A673 (cell line): Measurements from ENCODE around the gene COPA. TPM values are rescaled to one million over a fixed set of nuclear protein-coding genes. Genes with fewer than 3 reads are reported as not detected.

Experiments
- BruUV-seq: library from RNA; stranded (reverse); fragments of 400-500 nt; replicated peaks from 2 replicates; lab custom pipeline; 2021; lab: Mats Ljungman, UMichigan
- CTCF ChIA-PET: fragments of 300-600 bp; sonication (Branson Sonifier 250); formaldehyde crosslinking; loops from one replicate; lab custom pipeline; 2022; ENCODE audit warnings: antibody characterized with exemption; lab: Charles Lee
- POLR2A ChIA-PET: fragments of 300-600 bp; sonication (Branson Sonifier 250); formaldehyde crosslinking; loops from one replicate; lab custom pipeline; 2022; ENCODE audit warnings: antibody characterized with exemption; ENCODE audit not compliant: low non-redundant PET; lab: Charles Lee
- DNase-seq: peaks from one replicate; pipeline ENCODE4 v3.0.0-alpha.2; 2015; ENCODE audit warnings: low spot score
- H3K27ac ChIP-seq: fragments of 200-600 bp; sonication (generic); 2 replicates; pipeline ENCODE4 v1.5.1; 2016; ENCODE audit warnings: mixed run types, low read depth, mild to moderate bottlenecking, mixed read lengths, antibody characterized with exemption, low read length; ENCODE audit not compliant: poor library complexity, severe bottlenecking
- H3K27me3 ChIP-seq: fragments of 200-600 bp; sonication (generic); replicated peaks from 2 replicates; pipeline ENCODE4 v1.6.1; 2017; ENCODE audit warnings: mixed run types, low read depth, mild to moderate bottlenecking, mixed read lengths, antibody characterized with exemption, low read length; ENCODE audit not compliant: insufficient read depth, poor library complexity
- H3K36me3 ChIP-seq: fragments of 200-600 bp; sonication (generic); 2 replicates; pipeline ENCODE4 v1.6.1; 2016; ENCODE audit warnings: mixed run types, mild to moderate bottlenecking, mixed read lengths, antibody characterized with exemption, low read length; ENCODE audit not compliant: insufficient read depth, poor library complexity, severe bottlenecking
- H3K4me1 ChIP-seq: fragments of 200-600 bp; sonication (generic); 2 replicates; pipeline ENCODE4 v1.6.1; 2017; ENCODE audit warnings: mixed run types, mild to moderate bottlenecking, mixed read lengths, antibody characterized with exemption, low read length; ENCODE audit not compliant: insufficient read depth, poor library complexity, severe bottlenecking
- H3K4me3 ChIP-seq: fragments of 200-600 bp; sonication (generic); 2 replicates; pipeline ENCODE4 v1.5.1; 2016; ENCODE audit warnings: low read depth, mixed run types, mild to moderate bottlenecking, mixed read lengths, low read length; ENCODE audit not compliant: poor library complexity, severe bottlenecking
- H3K9me3 ChIP-seq: fragments of 200-600 bp; sonication (generic); 2 replicates; pipeline ENCODE4 v1.6.1; 2016; ENCODE audit warnings: mixed run types, low read depth, mild to moderate bottlenecking, mixed read lengths, antibody characterized with exemption, low read length; ENCODE audit not compliant: poor library complexity, severe bottlenecking
- EZH2 ChIP-seq: fragments of 200-600 bp; sonication (generic); IDR thresholded peaks from 2 replicates; pipeline ENCODE4 v1.6.1; 2017; ENCODE audit warnings: borderline replicate concordance, low read depth, mild to moderate bottlenecking, mixed read lengths, antibody characterized with exemption, low read length; ENCODE audit not compliant: poor library complexity, severe bottlenecking
- intact Hi-C: fragments of 100-400 bp; cut with micrococcal nuclease; formaldehyde crosslinking; loops from one replicate; pipeline ENCODE4 v1.10.0; 2022; ENCODE audit not compliant: unreplicated experiment
- total RNA-seq: library from RNA; stranded (reverse); gene quantifications from 2 replicates; pipeline ENCODE4 v1.2.3, GENCODE V29; 2021
- TF ChIP-seq, protein P1 (sequence below): fragments of 300-800, 200-600 bp; sonication (generic); conservative IDR thresholded peaks from 2 replicates; pipeline ENCODE4 v1.5.1; 2017; ENCODE audit warnings: low read depth, mild to moderate bottlenecking, antibody characterized with exemption, low read length, moderate library complexity, mixed read lengths

The COPA gene
- total RNA-seq, 1 experiment from 2014 or later: 134 TPM

DNA sequence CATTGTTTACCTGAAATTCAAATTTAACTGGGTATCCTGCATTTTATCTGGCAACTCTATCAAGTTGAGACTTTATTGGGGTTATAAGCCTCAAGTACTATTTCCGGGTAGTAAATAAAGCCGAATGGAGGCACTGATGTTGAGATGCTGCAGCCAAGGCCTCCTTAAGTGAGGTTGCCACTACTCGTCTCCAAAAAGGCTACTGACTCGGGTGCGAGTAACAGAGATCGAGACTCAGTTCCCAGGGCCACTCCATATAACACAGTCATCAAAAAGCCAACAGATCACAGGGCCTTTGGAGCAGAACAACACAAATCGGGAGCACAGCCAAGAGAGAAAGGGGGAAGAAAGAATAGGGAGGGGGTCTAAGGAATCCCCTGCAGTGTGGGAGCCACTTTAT, 524 bp downstream of the COPA start:
- Histone ChIP-seq H3K9me3 (no peaks in the 10 kb centered on the region), H3K27me3 (no peaks in the 10 kb centered on the region), H3K27ac (peak overlapping the region; percentile 92), H3K36me3 (peaks cover 34% of the 10 kb centered on the region), H3K4me3 (peak overlapping the region; percentile 80), H3K4me1 (peaks cover 7% of the 10 kb centered on the region)
- CTCF ChIA-PET: no interaction called here
- BruUV-seq: no TSS peak
- TF ChIP-seq, protein P1, sequence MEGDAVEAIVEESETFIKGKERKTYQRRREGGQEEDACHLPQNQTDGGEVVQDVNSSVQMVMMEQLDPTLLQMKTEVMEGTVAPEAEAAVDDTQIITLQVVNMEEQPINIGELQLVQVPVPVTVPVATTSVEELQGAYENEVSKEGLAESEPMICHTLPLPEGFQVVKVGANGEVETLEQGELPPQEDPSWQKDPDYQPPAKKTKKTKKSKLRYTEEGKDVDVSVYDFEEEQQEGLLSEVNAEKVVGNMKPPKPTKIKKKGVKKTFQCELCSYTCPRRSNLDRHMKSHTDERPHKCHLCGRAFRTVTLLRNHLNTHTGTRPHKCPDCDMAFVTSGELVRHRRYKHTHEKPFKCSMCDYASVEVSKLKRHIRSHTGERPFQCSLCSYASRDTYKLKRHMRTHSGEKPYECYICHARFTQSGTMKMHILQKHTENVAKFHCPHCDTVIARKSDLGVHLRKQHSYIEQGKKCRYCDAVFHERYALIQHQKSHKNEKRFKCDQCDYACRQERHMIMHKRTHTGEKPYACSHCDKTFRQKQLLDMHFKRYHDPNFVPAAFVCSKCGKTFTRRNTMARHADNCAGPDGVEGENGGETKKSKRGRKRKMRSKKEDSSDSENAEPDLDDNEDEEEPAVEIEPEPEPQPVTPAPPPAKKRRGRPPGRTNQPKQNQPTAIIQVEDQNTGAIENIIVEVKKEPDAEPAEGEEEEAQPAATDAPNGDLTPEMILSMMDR: no peak
- TF ChIP-seq EZH2: no peak
- POLR2A ChIA-PET: no interaction called here
- intact Hi-C loops: no loop called here
- DNase-seq: peak; percentile 25

DNA sequence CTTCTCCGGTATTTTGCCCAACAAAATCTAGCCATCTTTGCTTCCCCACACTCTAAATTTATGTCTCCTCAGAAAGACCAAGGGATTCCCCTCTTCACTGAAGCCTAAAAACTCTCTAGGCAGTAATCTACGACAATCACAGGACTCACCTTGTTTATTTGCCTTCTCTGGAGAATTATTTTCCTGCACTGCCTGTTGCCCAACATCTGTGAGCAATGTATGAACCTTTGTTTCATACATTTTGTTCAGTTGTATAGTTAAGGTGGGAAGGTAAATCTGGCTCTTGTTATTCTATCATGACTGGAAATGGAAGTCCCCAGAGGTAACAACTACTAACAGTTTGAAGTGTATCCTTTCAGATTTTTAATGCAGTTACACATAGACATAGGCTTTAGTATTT, 2.2 kb downstream of the COPA start:
- peaks cover 46% of the 10 kb centered on the region for H3K36me3 ChIP-seq

DNA sequence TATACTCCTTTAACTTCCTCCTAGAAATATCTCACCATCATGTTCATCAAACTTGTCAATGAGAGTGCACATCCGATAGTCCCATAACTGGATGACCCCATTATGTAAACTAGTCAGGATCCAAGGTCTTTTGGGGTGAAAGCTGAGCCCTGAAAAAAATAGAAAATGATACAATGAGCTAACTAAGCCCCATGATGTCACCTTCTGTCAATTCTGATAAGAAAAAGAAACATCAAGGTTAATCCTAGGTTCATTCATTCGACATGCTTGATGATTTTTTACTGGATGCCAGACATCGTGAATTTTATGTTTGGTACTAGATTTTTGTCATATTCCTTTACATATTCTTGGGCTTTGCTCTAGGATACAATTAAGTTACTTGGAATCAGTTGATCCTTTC, 2.9 kb downstream of the COPA start:
- Histone ChIP-seq H3K4me1 (peaks cover 7% of the 10 kb centered on the region), H3K9me3 (no peaks in the 10 kb centered on the region), H3K27me3 (no peaks in the 10 kb centered on the region), H3K27ac (no peak overlapping the region), H3K4me3 (no peak overlapping the region), H3K36me3 (peaks cover 45% of the 10 kb centered on the region)
- DNase-seq: no peak
- TF ChIP-seq, protein P1: no peak
- TF ChIP-seq EZH2: no peak
- POLR2A ChIA-PET: no interaction called here
- CTCF ChIA-PET: no interaction called here
- intact Hi-C loops: no loop called here
- no TSS peak for BruUV-seq

More for the DNA sequence above, 2.2 kb downstream of the COPA start:
- no peak for DNase-seq
- BruUV-seq: no TSS peak
- TF ChIP-seq, protein P1: no peak
- no peak for TF ChIP-seq EZH2
- no peak overlapping the region for H3K27ac ChIP-seq
- H3K4me3 ChIP-seq: no peak overlapping the region
- intact Hi-C loops: no loop called here
- peaks cover 7% of the 10 kb centered on the region for H3K4me1 ChIP-seq
- ChIA-PET CTCF (no interaction called here), POLR2A (no interaction called here)
- H3K27me3 ChIP-seq: no peaks in the 10 kb centered on the region
- no peaks in the 10 kb centered on the region for H3K9me3 ChIP-seq
